Measurements from ENCODE around the gene YBEY.

GRCh38 chr21:46328151-46328550 is 42.0 kb downstream of the YBEY start:
- TF ChIP-seq, protein P1, sequence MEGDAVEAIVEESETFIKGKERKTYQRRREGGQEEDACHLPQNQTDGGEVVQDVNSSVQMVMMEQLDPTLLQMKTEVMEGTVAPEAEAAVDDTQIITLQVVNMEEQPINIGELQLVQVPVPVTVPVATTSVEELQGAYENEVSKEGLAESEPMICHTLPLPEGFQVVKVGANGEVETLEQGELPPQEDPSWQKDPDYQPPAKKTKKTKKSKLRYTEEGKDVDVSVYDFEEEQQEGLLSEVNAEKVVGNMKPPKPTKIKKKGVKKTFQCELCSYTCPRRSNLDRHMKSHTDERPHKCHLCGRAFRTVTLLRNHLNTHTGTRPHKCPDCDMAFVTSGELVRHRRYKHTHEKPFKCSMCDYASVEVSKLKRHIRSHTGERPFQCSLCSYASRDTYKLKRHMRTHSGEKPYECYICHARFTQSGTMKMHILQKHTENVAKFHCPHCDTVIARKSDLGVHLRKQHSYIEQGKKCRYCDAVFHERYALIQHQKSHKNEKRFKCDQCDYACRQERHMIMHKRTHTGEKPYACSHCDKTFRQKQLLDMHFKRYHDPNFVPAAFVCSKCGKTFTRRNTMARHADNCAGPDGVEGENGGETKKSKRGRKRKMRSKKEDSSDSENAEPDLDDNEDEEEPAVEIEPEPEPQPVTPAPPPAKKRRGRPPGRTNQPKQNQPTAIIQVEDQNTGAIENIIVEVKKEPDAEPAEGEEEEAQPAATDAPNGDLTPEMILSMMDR (IDR thresholded peaks at IDR 0.05): no peak
- TF ChIP-seq POLR2AphosphoS5 (IDR thresholded peaks at IDR 0.05): no peak
- TF ChIP-seq EP300 (IDR thresholded peaks at IDR 0.05): no peak

All from esophagus muscularis mucosa (tissue), 4 donors.